GM20000 (cell line): ENCODE results near the gene ADCK1.
"Not testable (repeated sequence)": the region's sequence is repeated elsewhere in the genome, so short reads cannot be mapped to it uniquely, and the experiment has no call there.

Experiments
- DNase-seq: peaks from one replicate; pipeline ENCODE4 v3.0.0; 2012; ENCODE audit warnings: low spot score
- TF ChIP-seq, protein P1 (sequence below): IDR thresholded peaks from 2 replicates; pipeline ENCODE4 v1.5.1; 2012; ENCODE audit warnings: mild to moderate bottlenecking, control low read depth; ENCODE audit errors: extremely low read depth, missing control alignments

The ADCK1 gene

DNA sequence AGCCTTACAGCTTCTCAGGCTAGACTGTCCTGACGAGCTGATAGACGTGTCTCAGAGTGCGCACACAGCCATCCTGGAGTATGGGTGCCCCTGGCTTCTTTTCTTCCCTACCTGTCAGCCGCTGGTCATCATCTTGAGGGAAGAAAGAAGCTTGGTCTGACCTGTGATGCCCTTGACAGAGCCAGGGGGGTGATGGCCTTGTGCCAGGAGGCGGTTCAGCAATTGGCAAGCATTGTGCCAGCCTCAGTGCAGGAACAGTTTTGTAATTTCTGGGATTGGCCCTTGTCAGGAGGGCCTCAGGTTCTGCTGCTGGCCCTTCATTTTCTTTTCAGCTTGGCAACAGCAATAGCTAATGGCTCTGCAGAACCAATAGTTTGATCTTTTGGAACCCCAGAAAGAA, 80.1 kb downstream of the ADCK1 start:
- DNase-seq = no peak
- TF ChIP-seq, protein P1, sequence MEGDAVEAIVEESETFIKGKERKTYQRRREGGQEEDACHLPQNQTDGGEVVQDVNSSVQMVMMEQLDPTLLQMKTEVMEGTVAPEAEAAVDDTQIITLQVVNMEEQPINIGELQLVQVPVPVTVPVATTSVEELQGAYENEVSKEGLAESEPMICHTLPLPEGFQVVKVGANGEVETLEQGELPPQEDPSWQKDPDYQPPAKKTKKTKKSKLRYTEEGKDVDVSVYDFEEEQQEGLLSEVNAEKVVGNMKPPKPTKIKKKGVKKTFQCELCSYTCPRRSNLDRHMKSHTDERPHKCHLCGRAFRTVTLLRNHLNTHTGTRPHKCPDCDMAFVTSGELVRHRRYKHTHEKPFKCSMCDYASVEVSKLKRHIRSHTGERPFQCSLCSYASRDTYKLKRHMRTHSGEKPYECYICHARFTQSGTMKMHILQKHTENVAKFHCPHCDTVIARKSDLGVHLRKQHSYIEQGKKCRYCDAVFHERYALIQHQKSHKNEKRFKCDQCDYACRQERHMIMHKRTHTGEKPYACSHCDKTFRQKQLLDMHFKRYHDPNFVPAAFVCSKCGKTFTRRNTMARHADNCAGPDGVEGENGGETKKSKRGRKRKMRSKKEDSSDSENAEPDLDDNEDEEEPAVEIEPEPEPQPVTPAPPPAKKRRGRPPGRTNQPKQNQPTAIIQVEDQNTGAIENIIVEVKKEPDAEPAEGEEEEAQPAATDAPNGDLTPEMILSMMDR = no peak

DNA sequence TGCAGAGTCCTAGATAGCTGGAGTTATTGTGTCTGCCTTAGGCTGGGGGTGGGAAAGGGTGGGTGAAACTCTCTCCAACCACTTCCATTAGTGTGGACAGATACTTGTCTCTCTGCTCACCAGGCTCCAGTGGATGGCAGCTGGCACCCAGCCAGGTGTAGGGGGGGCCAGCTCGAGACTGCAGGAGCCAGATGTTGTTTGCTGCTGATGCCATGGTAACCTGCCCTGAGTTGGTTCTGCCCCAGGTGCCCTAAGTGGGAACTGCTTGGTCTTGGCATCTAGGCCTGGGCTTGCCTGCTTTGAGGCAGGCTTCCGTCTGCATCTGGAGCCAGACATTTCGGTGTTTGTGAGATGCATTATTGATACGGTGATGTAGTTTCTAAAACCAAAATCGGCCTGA, 82.2 kb downstream of the ADCK1 start:
- TF ChIP-seq, protein P1 = no peak
- DNase-seq = no peak

DNA sequence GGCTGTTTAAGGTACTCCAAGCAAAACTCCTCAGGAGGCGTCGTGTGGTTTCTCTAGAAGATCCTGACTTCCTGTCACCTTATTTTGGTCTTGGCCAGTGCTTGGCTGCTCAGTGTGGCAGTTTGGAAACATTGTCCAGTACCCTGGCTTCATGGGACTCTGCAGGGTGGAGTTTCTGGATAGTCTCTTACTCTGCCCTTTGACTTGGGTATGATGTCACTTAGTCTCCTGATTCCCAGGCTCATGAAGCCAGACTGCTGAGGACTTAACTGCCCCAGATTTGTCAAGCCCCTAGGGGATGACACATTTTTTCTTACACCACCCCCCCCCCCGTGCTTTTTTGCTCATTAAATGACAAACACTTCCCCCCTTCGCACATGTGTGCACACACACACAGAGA, 82.7 kb downstream of the ADCK1 start:
- TF ChIP-seq, protein P1 = no peak
- DNase-seq = no peak

DNA sequence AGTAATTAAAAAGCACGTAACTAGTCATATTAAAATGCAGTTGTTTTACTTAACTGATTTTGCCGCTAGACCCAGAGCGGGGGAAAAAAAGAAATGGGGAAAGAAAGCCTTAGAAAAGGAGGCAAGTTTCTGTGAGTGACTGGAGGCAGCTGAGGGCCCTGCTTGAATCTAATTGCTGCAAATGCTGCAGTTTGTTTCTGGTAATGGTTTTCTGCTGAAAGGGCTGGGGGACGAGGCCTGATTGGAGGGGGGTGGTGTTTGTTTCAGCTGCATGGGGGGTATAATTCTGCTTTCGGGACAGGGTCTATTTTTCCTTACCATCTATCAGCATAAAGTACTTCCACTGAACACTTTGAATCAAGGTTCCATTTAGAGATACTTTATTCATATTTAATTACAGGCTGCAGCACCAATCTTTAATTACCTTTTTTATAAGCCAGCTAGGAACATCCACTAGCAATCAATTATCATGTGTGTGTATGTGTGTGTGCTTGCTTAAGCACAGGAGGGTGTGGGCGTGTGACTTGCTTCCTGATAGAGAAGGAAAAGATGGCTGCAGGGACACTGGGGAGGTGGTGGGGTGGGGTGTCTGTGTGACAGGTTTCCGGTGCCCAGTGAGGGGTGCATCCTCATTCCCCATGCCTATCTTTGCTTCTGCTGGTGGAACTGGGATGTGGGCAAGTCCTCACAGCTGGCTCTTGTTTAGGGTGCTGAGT, 83.4 kb downstream of the ADCK1 start:
- TF ChIP-seq, protein P1 = no peak
- DNase-seq = no peak

DNA sequence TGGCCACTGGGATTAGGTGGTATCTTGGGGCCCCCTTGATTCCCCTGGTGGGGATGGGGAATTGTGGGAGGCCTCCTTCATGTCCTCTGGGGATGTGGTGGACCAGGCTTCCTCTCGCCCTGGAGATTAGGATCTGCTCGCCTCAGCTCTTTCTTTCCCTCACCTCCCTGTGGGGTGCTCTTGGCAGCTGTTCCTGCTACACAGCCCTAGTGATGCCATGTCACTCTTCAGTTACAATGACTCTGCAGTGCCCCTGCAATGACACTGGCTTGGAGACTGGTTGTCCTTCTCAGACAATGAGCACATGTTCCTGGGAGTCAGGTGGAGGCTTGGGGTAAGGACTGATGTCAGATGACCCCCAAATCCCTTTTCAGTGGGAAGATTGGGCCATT, 83.9 kb downstream of the ADCK1 start:
- no peak for DNase-seq
- TF ChIP-seq, protein P1 = no peak

DNA sequence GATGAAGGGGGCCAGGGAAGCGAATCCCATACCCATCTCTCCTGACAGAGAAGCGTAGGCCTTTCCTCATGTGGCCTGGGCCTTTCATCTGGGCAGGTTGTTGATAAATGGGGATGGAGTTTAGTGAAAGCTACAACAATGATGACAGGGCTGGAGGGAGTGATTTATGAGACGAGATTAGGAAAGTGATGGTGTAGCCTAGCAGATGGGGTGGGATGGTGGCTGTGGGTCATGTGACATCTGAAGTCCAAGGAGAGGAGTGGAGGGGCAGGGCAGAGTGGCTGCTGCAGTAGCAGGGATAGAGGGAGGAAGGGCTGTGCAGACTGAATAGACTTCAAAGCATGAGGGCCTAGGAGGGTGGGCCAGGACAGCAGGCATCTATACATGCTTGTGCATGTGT, 85.5 kb downstream of the ADCK1 start:
- DNase-seq = no peak
- TF ChIP-seq, protein P1 = no peak

DNA sequence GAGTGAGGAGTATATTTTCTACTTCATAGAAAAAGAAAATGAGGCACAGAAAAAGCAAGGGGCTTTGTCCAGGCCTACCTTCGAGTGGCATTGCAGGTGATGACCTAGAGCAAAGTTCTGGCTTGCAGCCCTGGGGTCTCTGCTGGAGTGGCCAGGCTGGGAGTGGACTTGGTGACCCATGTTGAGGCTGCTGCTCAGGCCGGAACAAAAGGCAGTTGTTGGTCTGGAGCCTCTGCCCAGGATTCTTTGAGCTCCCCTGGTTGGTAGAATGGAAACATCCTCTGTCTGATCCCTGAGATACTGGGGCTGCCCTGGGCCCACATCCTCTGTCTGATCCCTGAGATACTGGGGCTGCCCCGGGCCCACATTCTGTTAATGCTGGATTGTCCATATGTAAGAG, 86.1 kb downstream of the ADCK1 start:
- no peak for DNase-seq
- TF ChIP-seq, protein P1 = no peak

DNA sequence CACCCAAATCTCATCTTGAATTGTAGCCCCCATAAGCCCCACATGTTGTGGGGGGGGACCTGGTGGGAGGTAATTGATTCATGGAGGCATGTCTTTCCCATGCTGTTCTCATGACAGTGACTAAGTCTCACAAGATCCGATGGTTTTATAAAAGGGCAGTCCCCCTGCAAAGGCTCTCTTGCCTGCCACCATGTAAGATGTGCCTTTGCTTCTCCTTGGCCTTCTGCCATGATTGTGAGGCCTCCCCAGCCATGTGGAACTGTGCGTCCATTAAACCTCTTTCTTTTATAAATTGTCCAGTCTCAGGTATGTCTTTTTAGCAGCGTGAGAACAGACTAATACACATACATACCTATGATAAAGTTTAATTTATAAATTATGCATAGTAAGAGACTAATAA, 89.0 kb downstream of the ADCK1 start:
- DNase-seq = not testable (repeated sequence)
